ENCODE measurements around the gene PLPP3. TPM values are rescaled to one million over a fixed set of nuclear protein-coding genes. Genes with fewer than 3 reads are reported as not detected.

PLPP3 gene
- total RNA-seq, 1 experiment from 2014 or later: 26.7 TPM

DNA sequence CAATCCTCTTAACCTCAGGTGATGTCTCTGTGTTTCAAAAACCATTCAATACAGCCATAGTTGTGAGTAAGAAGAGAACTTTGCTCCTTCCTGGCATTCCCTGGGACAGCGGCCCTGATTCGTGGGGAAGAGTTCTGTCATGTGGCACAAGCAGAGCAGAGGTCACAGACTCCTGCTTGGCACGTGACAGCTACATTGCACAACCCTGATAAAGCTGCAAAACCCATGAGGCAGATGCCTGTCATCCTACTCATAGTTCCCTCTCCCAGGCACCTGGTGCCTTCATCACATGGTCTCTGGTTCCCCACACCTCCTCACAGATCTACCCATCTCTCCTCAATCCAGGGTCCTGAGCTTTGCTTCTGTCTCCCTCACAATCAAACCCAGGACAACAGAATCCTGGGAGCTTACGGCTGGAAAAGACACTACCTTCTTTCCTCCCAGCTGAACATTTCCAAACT, 70.8 kb downstream of the PLPP3 start:
- no peak overlapping the region for H3K14ac ChIP-seq (ENCODE audit: insufficient read depth, low read length)
- H3K27ac Mint-ChIP-seq: peak overlapping the region in 2 of 3 experiments; percentile 19 to 33; a peak in 1 of 7 replicates
- no peak overlapping the region for H3K27ac ChIP-seq (ENCODE audit: insufficient read length, low read depth, low read length)

More for the DNA sequence above, 70.8 kb downstream of the PLPP3 start:
- Histone ChIP-seq H3K56ac (ENCODE audit: insufficient read length, low read depth, low read length) (no peak overlapping the region), H2BK120ac (ENCODE audit: low read depth, low read length, poor library complexity, severe bottlenecking) (no peak overlapping the region), H2BK15ac (ENCODE audit: low read depth, low read length) (no peak overlapping the region), H4K5ac (ENCODE audit: insufficient read length, low read depth, low read length) (no peak overlapping the region), H3K9me3 (ENCODE audit: control insufficient read depth, low read depth, low read length) (no peaks in the 10 kb centered on the region), H3K23ac (ENCODE audit: insufficient read length, low read depth, low read length) (no peak overlapping the region), H2AFZ (ENCODE audit: low read length) (no peak overlapping the region), H2BK20ac (ENCODE audit: low read depth, low read length, poor library complexity, severe bottlenecking) (no peak overlapping the region), H3K9ac (ENCODE audit: extremely low read depth, insufficient read length, low read length) (no peak overlapping the region), H3K27me3 (ENCODE audit: insufficient read depth, low read length) (no peaks in the 10 kb centered on the region), H2BK5ac (ENCODE audit: insufficient read length, low read length) (no peak overlapping the region), H3K79me2 (ENCODE audit: insufficient read depth, low read length) (no peaks in the 10 kb centered on the region), H4K91ac (ENCODE audit: insufficient read length, low read depth, low read length) (no peak overlapping the region), H2AK5ac (ENCODE audit: insufficient read length, low read length) (no peak overlapping the region), H4K20me1 (ENCODE audit: control insufficient read depth, insufficient read depth, insufficient read length) (no peaks in the 10 kb centered on the region), H3K79me1 (ENCODE audit: insufficient read depth, low read depth, low read length, poor library complexity, severe bottlenecking) (no peaks in the 10 kb centered on the region), H3K4me2 (ENCODE audit: insufficient read depth, insufficient read length, low read length) (no peak overlapping the region), H3K23me2 (ENCODE audit: insufficient read length, low read depth, low read length, poor library complexity, severe bottlenecking) (no peaks in the 10 kb centered on the region), H3T11ph (ENCODE audit: low read length) (no peak overlapping the region), H3K4ac (ENCODE audit: low read depth, low read length) (no peak overlapping the region), H3K18ac (ENCODE audit: insufficient read length, low read depth, low read length) (no peak overlapping the region), H2BK12ac (ENCODE audit: insufficient read length, low read depth, low read length) (no peak overlapping the region), H3K4me1 (ENCODE audit: insufficient read depth, low read length) (peaks cover 7% of the 10 kb centered on the region; the same call in 1 of the 2 replicates), H4K8ac (replicated peaks; ENCODE audit: insufficient read length, low read depth, low read length) (no peak overlapping the region)
- no peak for DNase-seq
- peaks cover 47 to 91% (median 78%) of the 10 kb centered on the region in 3 experiments; a peak in 6 of 7 replicates for H3K36me3 Mint-ChIP-seq (ENCODE audit: insufficient read depth in 1 of 3, low read depth in 3 of 3)
- peaks cover 37 to 45% of the 10 kb centered on the region in 2 experiments for H3K4me1 Mint-ChIP-seq
- no peaks in the 10 kb centered on the region for H3K27me3 Mint-ChIP-seq (ENCODE audit: low read depth)
- TF ChIP-seq CTCF (conservative IDR thresholded peaks at IDR 0.05): no peak
- H3K9me3 Mint-ChIP-seq: no peaks in the 10 kb centered on the region
- no CpG with 5 or more reads among the region's 4 CpGs for whole genome bisulfite sequencing (ENCODE audit: extremely low coverage, insufficient read length, low lambda C conversion rate)
- no peak overlapping the region for H3K4me3 Mint-ChIP-seq

Measured in H9 (cell line).